Right forelimb (tissue), 1 donor: Measurements from ENCODE around the gene INPP5E.
"Not testable (repeated sequence)": the region's sequence is repeated elsewhere in the genome, so short reads cannot be mapped to it uniquely, and the experiment has no call there.

Experiments
- DNase-seq: peaks from one replicate; pipeline ENCODE4 v3.0.0-alpha.2; 2018

The INPP5E gene

DNA sequence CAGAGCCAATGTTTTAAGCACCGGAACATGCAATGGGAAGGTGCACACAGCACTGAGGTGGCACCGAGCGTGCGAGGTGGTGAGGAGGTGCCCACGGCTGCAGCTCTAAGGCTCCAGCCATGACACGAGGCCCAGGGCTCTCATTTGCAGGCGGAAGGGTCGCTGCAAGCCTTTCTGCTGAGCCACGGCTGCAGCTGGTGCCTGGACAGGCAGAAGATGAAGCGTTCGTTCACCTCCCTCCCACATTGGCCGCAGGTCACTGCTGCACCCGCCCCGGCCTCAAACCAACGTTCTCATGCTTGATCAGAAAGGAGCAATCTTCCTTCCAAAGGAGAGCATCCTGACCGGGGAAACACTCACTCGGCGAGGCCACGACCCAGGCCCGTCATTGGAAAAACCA, 4.5 kb upstream of the INPP5E start:
- DNase-seq: no peak

DNA sequence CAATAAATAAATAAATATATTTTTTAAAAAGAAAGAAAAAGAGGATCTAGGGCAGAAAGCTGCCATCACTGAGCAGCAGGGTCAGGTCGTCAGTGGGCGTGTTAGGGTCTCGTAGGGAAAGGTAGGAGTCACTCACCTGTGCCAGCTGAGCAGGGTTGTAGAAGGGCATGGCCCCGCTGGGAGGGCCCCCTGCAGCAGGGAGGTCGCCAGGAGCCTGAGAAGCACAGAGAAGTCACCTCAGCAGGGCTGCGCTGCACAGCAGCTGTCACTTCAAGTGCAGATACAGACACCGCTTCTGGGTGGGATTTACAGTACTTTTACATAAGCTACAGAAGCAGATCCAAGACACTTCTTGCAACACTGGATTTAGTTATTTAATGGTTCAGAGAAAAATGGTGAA, 4.0 kb upstream of the INPP5E start:
- no peak for DNase-seq

DNA sequence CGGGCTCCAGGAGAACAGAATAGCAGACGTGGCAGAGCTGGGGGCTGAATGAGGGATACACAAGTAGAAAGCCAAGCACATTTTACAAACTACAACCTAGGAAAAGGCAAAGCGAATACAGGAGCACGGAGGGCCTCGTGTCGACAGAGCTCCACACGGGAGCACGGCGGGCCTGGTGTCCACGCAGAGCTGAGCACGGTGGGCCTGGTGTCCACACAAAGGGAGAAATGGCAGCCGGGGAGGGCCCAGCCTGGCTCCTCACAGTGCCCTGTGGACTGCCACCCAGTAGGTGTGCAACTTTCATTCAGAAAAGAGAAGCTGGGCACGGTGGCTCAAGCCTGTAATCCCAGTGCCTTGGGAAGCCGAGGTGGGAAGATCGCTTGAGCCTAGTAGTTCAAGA, 3.4 kb upstream of the INPP5E start:
- no peak for DNase-seq

DNA sequence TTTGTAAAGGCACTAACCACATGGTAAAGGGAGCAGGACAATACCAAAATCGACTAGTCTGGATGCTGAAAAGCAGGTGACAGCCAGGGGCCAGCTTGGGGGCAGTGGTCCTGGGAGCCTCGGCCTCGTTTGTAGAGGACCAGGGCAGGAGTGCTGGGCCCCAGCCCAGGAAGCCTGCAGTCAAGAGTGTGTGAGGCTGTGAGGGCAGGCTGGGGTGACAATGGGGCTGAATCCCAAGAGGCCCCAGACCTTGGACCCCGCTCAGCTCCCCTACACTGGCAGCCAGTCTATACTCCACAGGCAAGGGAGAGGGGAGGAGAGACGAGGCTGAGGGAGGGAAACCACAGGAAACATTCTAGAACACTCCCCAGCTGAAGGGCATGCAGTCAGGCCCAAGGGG, 2.6 kb upstream of the INPP5E start:
- DNase-seq: no peak

DNA sequence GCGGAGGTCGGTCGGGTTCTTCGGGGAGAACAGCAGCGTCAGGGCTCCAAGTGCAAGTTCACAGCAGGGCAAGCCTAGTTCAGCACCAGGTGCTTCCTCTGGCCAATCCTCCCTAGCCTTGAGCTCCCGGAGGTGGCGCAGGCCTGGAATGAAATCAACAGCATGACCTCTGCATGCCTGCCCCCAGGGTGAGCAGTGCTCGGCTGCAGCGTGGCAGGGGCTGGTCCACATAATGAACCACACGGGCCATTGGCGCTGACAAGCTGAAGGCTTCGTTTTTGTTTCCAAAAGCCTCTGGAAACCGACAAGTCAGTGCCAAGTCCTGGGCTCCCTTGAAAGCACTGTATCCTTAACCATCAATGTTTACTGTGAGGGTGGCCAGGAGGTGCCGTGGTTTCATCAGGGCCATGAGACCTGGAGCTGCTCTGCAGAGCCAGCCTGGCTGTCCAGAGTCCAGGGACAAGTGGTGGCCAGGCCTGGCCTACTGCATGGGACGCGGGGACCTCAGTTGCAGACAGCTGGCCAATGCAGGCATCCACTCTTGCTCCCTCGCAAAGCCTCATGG, 2.1 kb upstream of the INPP5E start:
- no peak for DNase-seq

DNA sequence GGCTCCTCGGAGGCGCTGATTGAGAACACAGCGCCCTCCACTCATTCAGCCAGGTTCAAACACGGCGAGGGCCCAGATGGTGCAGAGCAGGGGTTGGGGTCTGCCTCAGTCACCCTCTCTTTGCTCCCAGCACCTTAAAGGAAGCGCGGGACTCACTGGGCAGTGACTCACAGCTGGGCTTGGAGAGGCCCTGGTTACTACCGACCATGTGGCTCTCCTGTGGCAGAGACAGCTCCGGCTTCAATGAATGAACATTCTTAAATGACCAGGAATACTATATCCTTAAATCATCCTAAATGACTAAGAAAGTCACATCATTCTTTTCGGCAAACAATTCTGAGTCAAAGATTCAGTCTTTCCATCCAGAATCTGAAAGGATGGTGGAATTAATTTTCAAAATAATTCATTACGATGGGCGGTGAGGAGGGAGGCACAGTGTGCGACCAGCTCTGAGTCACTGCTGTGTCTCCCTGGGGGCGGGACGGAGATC, 1.6 kb upstream of the INPP5E start:
- no peak for DNase-seq

DNA sequence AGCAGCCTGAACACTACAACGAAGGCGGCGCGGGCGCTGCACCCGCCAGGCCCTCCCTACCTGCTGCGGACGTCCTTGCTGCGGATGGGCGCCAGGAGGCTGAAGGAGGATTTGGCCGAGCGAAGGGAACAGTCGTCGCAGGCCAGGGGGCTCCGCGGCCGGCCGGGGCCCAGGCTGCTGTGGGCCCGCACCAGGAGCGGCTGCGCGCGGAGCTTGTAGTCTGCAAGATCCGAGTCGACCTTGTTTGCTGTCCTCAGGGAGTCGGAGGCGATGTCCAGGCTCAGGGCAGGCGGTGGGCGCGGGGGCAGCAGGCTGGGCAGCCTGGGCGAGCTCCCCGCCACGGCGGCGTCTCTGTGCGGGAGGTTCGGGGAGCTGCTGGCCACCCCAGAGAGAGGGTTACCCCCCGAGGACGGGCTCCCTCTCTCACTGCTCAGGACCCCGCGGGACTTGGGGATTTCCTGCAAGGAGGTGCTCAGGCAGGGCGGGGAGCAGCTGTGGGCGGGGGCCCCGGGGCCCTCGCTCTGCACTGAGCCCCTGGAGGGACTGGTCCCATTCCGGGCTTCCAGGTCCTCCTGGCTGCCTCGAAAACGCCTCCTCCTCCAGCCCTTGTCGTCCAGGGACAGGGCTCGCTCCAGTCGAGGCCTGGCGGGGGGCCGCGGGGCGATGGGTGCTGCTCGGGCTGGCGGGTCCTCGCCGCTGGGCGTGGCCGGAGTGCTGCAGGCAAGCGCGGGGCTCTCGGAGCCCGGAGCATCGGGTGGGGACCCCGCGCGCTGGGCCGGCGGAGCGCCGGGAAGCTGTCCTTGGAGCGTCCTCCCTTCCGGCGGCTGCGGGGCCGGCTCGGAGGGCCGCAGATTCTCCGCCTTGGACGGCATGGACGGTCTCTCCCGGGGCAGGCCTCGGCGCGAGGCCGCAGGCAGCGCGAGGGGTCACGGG, 831 bp downstream of the INPP5E start:
- no peak for DNase-seq

DNA sequence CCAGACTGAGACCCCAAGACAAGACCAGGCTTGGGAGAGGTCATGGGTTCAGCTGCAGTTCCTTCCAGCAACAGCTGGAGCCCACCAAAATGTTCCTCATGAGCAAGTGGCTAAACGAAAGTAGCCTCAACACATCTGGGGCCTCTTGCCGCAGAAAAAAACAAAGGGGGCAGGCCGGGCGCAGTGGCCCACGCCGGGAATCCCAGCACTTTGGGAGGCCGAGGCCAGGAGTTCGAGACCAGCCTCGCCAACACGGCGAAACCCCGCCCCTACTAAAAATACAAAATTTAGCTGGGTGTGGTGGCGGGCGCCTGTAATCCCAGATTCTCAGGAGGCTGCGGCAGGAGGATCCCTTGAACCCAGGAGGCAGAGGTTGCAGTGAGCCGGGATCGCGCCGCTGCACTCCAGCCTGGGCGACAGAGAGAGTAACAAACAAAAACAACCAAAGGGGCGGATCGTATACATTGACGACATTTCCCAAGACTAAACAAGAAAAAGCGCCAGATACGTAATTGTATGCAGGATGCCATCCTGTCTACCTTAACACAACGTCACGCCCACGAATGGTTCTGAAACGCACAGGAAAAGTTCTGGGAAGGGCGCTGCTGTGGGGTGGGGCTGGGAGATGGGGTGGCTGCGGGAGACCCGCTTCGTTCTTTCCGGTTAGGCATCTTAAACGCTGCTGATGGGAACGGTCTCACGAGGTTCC, 1.7 kb downstream of the INPP5E start:
- DNase-seq: no peak

DNA sequence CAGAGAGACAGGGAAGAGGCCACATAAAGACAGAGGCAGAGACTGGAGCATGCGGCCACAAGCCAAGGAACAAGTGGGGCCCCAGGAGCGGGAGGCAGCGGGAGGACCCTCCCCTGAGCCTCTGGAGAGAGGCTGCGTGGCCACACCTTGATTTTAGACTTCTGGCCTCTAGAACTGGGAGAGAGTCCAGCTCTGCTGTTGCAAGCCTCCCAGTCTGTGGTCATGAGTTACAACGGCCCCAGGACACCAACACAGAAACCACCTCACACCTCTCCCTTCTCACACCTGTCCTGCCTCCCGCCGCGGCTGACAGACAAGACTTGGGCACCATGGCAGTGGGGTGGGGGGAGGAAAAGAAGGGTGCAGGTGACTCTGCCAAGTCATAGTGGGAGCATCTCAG, 2.2 kb downstream of the INPP5E start:
- no peak for DNase-seq

DNA sequence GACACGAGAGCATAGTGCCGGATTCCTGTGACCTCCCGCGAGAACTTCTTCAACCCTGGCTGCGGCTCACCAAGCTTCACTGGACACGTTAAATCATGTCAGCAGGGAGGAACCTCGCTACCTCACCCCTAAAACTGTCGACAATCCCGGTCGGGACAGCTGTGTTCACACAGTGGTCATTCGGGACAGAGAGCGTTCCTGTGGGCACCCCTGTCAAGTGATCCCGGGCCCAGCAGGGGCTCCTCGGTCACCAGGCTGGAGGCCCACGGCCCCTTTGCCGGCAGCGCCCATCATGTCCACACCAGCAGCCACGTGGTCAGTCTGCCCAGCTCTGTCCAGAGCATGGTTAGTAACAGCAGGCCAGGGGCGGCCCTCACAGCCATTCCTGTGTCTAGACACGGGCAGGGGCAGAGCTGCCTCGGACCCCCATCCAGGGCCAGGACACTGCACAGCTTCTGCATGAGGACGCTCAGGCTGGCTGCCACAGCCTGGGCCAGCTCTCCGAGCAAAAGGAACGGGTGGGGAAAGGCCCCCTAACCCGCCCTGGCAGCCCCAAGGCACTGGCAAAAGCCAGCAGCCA, 3.5 kb downstream of the INPP5E start:
- DNase-seq: no peak

DNA sequence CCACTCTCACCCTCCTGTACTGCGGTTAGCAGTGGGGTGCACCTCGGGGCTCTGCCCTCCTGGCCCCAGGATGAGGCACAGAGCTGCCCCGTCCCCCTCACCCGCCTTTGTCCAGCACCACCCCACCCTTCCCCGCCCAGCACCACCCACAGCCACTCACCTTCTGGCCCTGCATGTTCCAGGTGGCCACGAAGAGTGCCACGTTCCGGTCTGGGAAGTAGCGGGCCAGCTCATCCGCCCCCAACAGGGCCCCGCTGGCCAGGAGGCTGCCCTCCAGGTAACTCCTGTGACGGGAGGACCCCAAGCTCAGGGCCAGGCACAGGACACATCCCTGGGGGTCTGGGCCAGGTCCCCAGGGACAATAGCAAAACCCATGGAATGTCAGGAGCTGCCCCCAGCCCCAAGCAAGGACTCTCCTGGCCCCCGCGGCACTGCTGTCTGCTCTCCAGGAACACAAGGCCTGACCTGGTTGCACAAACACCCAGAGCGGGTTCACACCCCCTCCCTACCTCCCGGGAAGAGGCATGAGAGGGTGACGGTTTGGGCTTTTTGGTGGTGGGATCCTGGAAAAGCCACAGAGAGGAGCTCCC, 5.0 kb downstream of the INPP5E start:
- DNase-seq: no peak

DNA sequence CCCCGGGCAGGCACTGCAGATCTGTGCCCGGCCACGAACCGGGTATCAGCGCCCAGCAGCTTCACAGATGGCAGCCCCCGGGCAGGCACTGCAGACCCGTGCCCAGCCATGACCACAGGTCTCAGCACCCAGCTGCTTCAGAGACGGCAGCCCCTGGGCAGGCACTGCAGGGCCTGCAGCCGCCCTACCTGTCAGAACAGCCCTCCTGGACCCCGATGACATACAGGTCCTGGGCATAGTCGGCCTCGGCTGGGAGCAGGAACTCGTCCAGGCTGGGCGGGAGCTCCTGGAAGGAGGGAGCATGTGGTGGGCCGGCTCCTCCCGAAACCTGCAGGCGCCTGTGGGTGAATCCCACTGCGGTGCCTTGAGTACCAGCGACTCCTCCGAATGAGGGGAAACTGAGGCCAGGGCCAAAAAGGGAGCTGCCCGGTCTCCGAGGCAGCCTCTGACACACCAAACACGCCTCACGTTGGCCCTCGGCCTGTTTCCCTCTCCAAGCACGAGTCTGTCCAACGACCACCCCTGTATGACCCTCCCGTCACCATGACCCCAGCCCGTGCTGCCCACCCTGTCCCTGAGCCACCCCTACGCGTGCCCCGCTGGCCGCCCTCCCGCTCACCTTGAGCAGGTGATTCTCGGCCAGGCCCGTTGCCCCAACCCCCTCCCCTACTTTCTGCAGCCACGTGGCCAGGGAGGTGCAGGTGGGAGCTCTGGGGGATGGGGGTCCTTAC, 5.6 kb downstream of the INPP5E start:
- no peak for DNase-seq

DNA sequence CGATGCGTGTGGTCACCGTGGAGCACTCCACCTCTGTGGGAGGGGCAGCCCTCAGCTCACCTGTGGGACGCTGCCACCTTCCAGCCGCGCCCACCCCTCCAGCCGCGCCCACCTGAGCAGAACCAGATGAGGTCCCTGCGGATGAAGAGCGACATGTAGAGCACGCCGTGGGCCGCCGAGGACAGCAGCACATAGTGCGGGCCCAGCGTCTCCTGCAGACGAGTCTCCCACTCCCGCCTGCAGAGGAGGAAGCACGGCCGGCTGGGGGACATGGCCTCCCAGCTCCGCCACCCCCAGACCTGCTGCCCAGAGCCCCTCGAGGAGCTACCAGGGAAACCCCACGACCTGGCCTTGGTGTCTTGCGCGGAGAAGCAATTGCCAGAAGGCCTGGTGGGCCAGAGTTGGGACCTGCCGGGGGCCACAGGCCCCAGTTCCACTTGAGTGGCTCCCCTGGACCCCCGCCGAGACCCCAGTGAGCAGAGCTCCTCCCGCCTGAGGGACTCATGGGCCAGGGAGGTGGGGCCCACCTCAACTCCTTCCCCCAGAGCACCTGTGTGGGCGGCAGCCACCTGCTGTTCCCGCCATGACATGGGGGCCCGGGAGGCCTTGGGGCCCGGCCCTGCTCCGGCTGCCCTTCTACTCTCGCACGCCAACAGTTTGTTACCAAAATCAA, 6.5 kb downstream of the INPP5E start:
- DNase-seq: no peak

DNA sequence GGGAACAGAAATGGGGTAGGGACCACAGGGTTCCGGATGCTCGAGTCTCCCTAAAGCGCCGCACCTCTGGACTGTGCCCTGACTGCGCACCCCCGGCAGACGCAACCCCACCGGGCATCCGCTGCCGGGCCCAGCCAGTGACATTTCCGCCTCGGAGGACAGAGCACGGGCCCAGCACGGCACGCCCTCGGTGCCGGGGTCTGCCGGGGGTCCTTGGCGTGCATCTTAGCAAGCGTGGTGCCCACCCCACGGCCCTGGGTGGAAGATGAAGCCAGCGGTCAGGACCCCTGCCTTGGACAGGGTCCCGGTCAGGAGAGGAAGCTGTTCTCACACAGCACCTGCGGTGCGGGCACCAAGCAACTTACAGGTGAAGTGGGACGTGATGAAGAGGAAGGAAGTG, 7.1 kb downstream of the INPP5E start:
- DNase-seq: no peak

DNA sequence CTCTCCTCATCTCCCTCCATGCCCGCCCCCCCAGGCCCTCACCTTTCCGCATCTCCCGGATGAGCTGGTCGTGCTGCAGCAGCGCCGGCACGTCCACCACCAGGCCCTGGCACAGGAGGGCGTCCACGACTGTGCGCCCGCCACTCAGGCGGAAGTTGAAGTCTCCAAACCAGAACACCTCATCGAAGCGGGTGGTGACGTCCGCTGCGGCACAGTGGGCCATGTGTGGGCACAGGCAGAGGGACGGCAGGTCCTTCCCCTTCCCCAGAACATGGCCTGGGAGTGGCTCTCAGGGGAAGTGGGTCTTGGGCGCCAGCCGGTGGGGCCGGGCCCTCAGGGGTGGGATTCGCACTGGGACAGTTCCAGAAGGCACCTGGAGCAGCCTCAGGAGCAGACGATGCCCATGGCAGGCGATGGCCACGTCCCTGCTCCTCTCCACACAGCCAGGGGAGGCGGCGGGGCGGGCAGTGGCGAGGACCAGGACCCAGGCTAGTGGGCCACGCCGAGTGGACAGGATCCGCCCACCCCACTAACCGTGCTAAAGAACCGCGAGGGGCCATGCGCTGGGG, 7.8 kb downstream of the INPP5E start:
- DNase-seq: no peak

DNA sequence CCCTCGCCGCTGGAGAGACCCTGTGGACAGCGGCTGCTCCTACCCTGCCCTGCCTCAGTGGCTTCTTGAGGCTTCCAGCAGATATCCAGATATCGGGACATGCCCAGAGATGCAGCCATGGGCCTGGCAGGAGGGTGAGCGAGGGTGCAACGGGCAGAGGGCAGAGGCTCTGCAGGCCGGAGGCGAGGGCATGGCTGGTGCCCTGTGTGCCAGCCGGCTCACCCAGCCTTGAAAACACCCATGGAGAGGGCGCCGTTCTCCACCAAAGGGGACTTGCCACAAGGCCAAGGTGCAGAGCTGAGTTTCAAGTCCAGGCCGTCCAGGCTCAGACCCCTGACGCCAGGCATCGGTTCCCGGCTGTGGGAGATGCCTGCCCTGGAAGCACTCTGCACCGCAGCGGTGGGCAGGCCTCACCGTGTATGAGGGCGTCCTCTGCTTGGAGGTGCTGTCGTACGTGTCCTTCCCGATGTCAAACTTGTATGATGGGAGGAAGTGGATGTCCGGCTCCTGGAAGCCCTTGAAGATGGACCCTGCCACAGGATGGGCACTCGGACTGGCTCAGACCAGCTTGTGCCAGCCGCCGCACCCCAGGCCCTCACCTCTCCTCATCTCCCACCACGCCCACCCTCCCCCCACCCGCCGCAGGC, 8.9 kb downstream of the INPP5E start:
- no peak for DNase-seq

DNA sequence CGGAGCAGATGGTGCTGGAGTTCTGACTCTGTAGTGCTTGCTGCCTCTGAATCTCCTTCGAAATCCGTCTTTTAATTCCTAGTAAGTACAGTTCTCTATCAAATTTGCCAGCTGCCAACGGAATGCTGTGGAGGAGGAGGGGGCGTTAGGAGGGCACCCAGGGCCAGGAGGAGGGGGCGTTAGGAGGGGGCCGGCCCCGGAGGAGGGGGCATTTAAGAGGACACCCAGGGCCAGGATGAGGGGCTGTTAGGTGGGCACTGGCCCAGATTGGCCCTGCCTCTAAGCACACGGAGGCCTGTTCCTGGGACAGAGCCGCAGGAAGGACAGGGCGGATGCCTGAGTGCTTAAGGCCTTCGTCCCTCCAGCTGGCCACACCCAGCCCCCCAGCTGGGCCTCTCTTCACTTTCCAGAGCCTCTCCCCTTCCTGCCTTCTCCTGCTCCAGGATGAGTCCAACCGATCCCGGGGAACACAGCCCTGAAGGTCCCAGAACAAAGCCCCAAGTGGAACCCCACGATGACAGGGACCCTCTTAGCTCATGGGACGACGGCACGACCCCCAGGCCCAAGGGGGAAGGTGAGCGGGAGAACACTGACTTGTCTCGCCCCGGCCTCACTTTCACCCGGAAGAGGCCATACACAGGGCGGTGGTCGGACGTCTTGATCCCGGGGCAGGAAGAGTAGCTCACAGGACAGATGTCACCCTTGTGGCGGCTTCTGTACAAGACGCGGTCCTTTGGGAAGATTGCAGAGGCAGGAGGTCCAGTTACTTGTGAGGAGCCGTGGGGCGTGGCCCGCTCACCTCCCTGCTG, 9.8 kb downstream of the INPP5E start:
- DNase-seq: no peak

DNA sequence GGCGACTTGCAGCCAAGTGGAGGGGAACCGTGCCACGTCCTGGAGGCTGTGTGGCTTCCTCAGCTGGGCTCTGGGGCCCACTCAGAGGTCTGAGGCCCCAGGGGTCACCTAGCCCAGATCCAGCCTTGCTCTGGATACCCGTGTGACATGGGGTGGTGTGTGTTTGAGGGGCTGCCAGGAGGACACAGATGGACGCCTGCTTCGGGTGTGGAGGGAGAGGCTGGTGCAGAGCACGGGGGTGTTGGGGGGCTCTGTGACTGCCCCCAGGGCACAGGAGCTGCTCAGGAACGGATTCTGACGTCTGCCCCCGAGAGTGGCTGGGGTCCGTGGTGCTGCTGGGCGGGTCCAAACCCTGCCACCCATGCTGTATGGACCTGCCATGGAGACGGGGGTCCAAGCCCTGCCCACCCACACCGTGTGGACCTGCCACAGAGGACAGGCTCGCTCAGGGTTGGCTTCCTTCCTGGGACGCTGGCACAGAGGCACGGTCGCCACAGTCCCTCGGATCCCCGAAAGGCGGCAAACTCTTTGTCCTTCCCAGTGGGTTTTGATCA, 10.5 kb downstream of the INPP5E start:
- DNase-seq: no peak

DNA sequence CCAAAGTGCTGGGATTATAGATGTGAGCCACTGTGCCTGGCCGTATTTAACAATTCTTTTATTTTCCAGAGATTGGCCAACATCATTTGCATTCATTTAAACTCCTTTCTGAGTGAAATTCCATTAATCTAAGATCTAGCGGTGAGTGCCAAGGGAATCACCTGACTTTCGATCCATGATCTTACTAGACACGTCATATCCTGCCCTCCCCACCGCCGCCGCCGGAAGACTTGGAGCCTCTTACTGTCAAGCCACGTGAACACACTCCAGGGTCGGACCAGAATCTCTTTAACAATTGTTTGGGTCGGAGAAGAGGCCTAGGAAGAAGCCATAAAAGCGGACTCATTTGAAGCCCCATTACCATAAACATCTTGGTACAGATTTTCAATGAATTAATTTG, 12.9 kb downstream of the INPP5E start:
- DNase-seq: no peak

DNA sequence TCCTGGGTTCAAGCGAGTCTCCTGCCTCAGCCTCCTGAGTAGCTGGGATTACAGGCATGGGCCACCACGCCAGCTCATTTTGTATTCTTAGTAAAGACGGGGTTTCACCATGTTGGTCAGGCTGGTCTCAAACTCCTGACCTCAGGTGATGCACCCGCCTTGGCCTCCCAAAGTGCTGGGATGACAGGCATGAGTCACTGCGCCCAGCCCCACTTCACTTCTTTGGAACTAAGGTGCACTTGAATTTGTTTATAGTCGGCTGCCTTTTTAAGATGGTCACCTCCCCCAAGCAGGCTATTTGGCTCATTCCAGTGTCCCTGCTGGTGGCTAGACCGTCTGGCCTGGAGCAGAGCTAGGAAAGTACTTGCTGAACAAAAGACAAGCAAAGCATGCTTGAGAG, 14.3 kb downstream of the INPP5E start:
- DNase-seq: not testable (repeated sequence)
